HG03097 (cell line): ENCODE results near the gene LOXL4.

Experiments
- ATAC-seq: cut with Tn5 transposase; IDR thresholded peaks from one replicate; pipeline ENCODE4 v1.9.1; 2021; ENCODE audit not compliant: unreplicated experiment, low FRiP score

LOXL4 gene

GRCh38 chr10:98265403-98266378, 2.3 kb downstream of the LOXL4 start:
- ATAC-seq: no peak

DNA sequence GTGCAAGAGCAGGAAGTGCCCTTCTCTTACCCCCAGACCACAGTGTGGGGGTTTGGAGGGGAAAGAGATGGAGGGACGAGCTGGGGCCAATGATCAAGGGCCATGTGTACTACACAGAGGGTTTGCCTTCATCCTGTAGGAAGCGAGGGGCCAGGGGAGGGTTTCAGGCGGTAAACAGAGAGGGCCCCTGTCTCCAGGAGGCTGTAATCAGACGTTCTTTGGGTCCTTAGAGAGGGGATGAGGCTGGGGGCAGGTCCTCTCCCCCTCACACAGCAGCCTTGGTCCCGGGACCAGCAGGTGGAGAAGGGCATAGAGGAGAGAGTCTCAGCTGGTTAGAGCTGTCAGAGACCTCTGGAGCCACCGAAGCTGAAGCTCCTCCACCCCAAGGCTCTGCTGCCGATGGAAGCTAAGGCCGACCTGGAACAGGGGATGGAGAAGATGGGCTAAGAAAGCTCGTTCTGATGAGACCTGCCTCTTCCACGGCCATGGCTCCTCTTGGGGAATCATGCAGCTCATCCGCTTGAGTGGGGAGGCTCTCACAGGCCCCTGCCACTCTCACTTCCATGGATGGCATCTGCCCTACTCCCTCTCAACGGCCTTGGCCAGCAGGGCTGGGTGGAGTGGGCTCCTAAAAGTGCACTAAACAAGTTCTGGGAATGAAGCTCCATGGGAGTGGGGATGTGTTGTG, 3.5 kb downstream of the LOXL4 start:
- no peak for ATAC-seq

DNA sequence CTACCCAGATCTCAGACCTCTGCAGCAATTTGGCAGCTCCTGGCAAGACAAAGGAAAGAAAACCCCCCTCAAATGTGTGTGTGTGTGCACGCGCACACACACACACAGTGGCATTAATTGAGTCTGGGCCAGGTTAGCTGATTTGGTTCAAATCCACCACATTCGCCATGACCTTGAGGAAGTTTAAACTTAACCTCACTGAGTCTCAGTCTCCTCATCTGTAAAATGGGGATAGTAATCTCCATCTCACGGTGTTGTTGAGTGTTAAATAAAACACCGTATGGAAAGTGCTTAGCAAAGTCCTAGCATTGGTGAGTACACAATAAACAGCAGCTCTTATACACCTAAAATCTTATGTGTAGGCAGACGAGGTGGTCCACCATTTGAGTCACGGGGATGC, 4.9 kb downstream of the LOXL4 start:
- ATAC-seq: no peak

- no peak for ATAC-seq
Measured at GRCh38 chr10:98262571-98262970, 5.4 kb downstream of the LOXL4 start.

DNA sequence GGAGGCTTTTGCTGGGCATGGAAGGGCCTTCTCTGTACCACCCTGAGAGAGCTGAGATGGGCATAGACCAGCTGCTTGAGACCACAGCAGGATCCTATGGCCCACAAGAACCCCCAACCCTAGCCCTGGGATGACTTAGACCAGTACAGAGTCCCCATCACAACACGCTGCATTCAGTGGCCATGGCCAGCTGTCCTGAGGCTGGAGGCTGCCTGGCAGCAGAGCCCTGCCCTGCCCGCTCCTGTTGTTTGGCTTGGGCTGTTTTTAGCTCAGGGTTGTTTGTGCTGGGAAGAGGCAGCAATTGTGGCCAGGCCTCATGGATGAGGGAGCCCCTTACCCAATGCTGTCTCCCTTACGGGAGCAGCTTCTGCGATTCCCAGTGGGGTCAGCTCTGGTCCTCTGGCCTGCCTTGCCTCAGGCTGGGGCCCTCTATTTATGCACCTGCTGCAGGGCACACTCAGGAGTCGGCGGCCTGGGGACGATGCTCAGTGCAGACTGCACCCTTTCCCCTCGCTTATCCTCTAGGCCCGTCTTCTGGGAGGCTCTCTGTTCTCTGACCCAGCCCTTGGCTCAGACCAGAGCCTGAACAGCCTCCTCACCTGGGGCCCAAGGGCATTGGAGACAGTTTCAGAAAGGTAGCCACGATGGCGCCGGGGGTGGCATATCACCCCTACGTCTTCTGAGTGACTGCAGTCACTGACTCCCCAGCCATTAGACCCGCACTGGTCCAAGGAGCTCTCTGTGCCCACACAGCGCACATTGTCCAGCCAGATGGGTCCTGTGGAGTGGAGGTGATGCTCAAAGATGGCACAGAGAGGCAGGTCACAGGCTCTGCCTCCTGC, 6.3 kb downstream of the LOXL4 start:
- ATAC-seq: no peak

GRCh38 chr10:98260752-98261151, 7.2 kb downstream of the LOXL4 start:
- no peak for ATAC-seq

- ATAC-seq: no peak
Measured at GRCh38 chr10:98260350-98260749, 7.6 kb downstream of the LOXL4 start.

DNA sequence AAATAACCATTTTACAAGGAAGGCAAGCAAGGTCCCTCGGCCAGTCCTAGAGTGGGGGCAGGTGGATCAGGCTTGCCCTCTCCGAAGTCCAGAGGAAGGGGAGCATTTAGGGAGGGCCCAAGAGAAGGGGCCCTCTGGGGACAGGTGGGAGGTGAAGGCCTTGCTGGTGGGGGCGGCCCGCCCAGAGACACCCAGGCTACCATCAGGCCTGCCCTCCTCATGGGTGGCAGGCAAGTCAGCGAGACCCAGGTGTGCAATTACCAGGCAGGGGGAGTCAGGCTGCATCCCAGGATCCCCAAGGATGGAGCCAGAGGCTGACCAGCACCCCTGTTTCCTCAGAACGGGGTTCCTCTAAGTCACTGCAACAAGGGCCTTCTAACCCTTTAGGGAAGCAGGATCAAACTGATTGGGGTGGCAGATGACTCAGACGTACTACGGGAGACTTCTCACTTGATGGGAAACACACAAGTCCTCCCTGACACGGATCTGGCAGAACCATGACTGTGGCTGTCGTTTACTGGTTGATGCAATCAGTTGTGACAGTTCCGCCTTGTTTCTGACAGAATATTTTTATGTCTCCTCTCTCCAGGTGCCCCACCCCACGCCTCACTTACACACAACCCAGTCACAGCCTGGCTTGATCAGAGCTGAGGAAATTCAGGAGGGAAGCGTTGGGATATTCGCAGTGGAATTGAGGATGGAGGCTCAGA, 8.2 kb downstream of the LOXL4 start:
- ATAC-seq: no peak

- no peak for ATAC-seq
Measured at GRCh38 chr10:98258683-98259454, 9.1 kb downstream of the LOXL4 start.

DNA sequence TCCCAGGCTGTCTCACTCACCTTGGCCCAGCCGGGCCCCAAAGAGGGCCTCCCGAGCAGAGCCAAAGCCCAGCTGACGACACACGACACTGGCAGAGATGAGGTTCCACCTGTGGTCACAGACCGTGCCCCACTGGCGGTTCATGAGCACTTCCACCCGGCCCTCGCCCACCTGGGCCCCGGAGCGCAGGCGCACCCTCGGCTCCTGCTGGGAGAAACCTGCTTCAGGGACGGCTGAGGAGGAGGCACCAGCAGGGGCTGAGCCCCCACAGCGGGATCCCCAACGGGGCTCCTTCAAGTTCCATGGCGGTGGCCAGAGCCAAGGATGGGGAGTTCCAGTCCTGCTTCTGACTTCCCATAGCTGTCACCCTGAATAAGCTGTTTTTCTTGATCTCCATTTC, 10.0 kb downstream of the LOXL4 start:
- no peak for ATAC-seq

- no peak for ATAC-seq
Measured at GRCh38 chr10:98257198-98257597, 10.8 kb downstream of the LOXL4 start.

- ATAC-seq: no peak
Measured at GRCh38 chr10:98256692-98257091, 11.3 kb downstream of the LOXL4 start.

- no peak for ATAC-seq
Measured at GRCh38 chr10:98255146-98255877, 12.7 kb downstream of the LOXL4 start.

DNA sequence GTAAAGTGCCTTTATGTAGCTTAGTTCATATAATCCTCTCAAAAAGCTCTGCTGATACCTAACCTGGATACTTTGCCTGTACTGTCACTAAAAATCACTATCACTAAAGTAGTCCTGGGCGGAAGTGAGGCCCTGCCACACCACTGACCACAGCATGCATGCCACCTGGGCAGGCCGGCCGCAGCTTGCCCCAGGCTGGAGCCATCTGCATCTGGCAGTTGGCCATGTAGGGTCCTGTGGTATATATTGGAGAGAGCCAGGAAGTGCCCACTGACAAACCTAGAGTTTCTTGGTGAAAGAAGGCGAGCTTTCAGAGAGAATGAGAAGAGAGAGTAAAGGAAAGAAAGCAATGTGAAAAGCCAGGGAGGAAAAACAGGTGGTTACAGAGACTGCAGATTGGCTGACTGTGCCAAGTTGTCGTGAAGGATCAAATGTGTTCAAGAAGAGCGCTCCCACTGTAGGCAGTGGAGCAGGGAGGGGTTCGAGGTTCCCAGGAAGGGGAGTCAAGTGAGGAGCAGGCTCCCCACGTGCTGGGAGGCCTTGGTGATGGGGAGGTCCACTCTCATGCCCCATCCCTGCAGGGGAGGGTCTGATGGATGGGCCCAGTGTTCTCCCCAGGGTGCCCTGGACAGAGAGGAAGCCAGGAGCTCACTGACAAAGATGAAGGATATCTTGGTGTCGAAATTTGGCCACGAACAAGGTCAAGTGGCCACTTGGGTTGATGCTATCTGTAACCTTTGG, 13.6 kb downstream of the LOXL4 start:
- no peak for ATAC-seq

DNA sequence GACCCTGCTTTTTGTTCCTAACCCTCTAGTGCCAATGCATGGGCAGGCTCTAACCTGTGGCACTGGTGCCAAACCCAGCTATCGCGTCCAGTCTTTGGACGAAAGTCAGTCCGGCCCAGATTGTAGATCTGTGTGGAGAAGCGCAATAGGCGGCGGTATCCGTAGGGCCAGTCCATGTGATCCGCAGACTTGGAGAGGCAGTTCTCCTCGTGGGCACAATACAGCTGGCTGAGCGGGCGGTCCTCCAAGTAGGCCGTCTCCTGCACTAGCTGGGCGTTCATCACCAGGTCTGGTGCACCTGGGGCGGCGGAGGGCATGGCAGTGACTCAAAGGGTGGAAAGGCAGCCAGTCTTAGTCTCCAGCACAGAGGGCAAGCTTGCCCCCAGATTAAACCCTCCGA, 14.5 kb downstream of the LOXL4 start:
- ATAC-seq: no peak

DNA sequence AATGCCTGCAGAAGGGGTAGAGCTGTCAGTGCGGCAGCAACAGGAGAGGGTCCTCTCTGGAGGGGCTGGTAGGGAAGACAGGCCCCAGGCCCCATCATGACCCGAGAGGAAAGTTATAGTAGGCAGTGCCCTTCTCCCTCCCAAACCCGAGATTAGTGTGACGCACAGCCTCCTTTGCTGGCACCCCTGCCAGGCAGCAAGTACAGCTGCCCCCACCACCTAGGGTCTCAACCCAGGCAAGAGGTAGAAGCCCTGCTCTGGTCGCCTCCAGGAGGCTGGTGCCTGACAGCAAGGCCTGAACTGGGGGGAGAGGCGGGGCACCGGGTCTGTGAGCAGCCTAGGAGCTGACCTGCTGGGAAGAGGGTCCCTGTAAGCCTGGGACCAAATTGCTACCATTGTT, 15.5 kb downstream of the LOXL4 start:
- ATAC-seq: no peak

DNA sequence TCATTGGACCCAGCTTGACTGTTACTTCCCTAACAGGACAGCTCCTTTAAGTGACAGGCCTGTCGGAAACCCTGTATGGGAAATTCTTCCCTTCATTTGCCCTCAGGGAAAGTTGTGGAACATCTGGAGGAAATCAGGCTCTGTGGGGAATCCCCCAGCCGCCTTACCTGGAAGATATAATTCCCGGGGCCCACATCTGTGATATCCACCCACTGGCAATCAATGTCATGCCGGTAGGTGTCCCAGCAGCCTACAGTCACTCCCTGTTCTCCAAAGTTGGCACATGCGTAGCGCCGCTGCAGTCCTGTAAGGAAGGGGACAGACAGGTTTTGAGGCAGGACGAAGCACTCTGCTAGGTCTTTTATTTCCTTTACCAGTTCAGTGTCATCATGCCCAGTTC, 16.6 kb downstream of the LOXL4 start:
- ATAC-seq: no peak

- no peak for ATAC-seq
Measured at GRCh38 chr10:98249134-98249533, 18.9 kb downstream of the LOXL4 start.
